Activated CD4-positive, alpha-beta memory T cell treated with anti-CD3 and anti-CD28 coated beads for 36 hours (primary cell): ENCODE measurements around the gene ERCC8. TPM values are rescaled to one million over a fixed set of nuclear protein-coding genes. Genes with fewer than 3 reads are reported as not detected.
"Not testable (repeated sequence)": the region's sequence is repeated elsewhere in the genome, so short reads cannot be mapped to it uniquely, and the experiment has no call there.

ENCODE experiments used
- CTCF ChIA-PET: fragments of 350-600 bp; sonication (Branson Sonifier 250); formaldehyde crosslinking; loops from one replicate; lab custom pipeline; 2021; ENCODE audit warnings: antibody characterized with exemption, inconsistent platforms; lab: Charles Lee
- POLR2A ChIA-PET: fragments of 350-600 bp; sonication (Branson Sonifier 250); formaldehyde crosslinking; loops from one replicate; lab custom pipeline; 2021; ENCODE audit warnings: antibody characterized with exemption; lab: Charles Lee
- DNase-seq: peaks from one replicate; pipeline ENCODE4 v3.0.0-alpha.2; 2020
- H3K27ac Mint-ChIP-seq: one replicate; pipeline ENCODE4 v1.8.0; 2021; ENCODE audit warnings: mixed read lengths
- H3K27me3 Mint-ChIP-seq: one replicate; pipeline ENCODE4 v1.8.0; 2021; ENCODE audit warnings: mixed read lengths
- H3K36me3 Mint-ChIP-seq: one replicate; pipeline ENCODE4 v1.8.0; 2021; ENCODE audit warnings: mixed read lengths
- H3K4me1 Mint-ChIP-seq: one replicate; pipeline ENCODE4 v1.8.0; 2021; ENCODE audit warnings: low read depth, mixed read lengths
- H3K4me3 Mint-ChIP-seq: one replicate; pipeline ENCODE4 v1.8.0; 2021; ENCODE audit warnings: mild to moderate bottlenecking, mixed read lengths
- H3K9me3 Mint-ChIP-seq: one replicate; pipeline ENCODE4 v1.8.0; 2021; ENCODE audit warnings: mixed read lengths
- intact Hi-C: fragments of 100-400 bp; cut with micrococcal nuclease; formaldehyde crosslinking; loops from one replicate; pipeline ENCODE4 v1.15.1; 2023
- total RNA-seq, 2 experiments: library from RNA; stranded (reverse); gene quantifications; one replicate each; pipeline ENCODE4 v1.2.3, GENCODE V29; 2021

ERCC8 gene
- total RNA-seq, 2 experiments from 2014 or later: 7.7 to 9.1 TPM

GRCh38 chr5:60916646-60917045, 28.2 kb downstream of the ERCC8 start:
- intact Hi-C loops: no loop called here
- H3K36me3 Mint-ChIP-seq: peaks cover 50% of the 10 kb centered on the region
- no peak overlapping the region for H3K27ac Mint-ChIP-seq
- H3K27me3 Mint-ChIP-seq: no peaks in the 10 kb centered on the region
- DNase-seq: no peak
- H3K4me1 Mint-ChIP-seq: no peaks in the 10 kb centered on the region
- no peak overlapping the region for H3K4me3 Mint-ChIP-seq
- ChIA-PET CTCF (no interaction called here), POLR2A (no interaction called here)
- H3K9me3 Mint-ChIP-seq: no peaks in the 10 kb centered on the region

GRCh38 chr5:60903356-60903755, 41.5 kb downstream of the ERCC8 start:
- Mint-ChIP-seq H3K4me1 (no peaks in the 10 kb centered on the region), H3K27me3 (no peaks in the 10 kb centered on the region), H3K27ac (no peak overlapping the region), H3K36me3 (peaks cover 11% of the 10 kb centered on the region), H3K4me3 (no peak overlapping the region), H3K9me3 (no peaks in the 10 kb centered on the region)
- intact Hi-C loops: no loop called here
- no peak for DNase-seq
- ChIA-PET CTCF (no interaction called here), POLR2A (no interaction called here)

- Mint-ChIP-seq H3K27me3 (no peaks in the 10 kb centered on the region), H3K27ac (no peak overlapping the region), H3K36me3 (peaks cover 31% of the 10 kb centered on the region), H3K4me1 (no peaks in the 10 kb centered on the region), H3K9me3 (no peaks in the 10 kb centered on the region), H3K4me3 (no peak overlapping the region)
- POLR2A ChIA-PET: no interaction called here
- intact Hi-C loops: no loop called here
- DNase-seq: no peak
- CTCF ChIA-PET: no interaction called here
Measured at GRCh38 chr5:60896991-60897390, 47.9 kb downstream of the ERCC8 start.

GRCh38 chr5:60893521-60893920, 51.3 kb downstream of the ERCC8 start:
- no peak for DNase-seq
- intact Hi-C loops: no loop called here
- Mint-ChIP-seq H3K27me3 (no peaks in the 10 kb centered on the region), H3K4me3 (no peak overlapping the region), H3K27ac (no peak overlapping the region), H3K9me3 (no peaks in the 10 kb centered on the region), H3K36me3 (peaks cover 32% of the 10 kb centered on the region), H3K4me1 (no peaks in the 10 kb centered on the region)
- POLR2A ChIA-PET: no interaction called here
- CTCF ChIA-PET: no interaction called here

GRCh38 chr5:60891667-60892066, 53.2 kb downstream of the ERCC8 start:
- no peak overlapping the region for H3K27ac Mint-ChIP-seq
- intact Hi-C loops: no loop called here
- H3K9me3 Mint-ChIP-seq: no peaks in the 10 kb centered on the region
- no peaks in the 10 kb centered on the region for H3K27me3 Mint-ChIP-seq
- no peaks in the 10 kb centered on the region for H3K4me1 Mint-ChIP-seq
- DNase-seq: no peak
- H3K4me3 Mint-ChIP-seq: no peak overlapping the region
- ChIA-PET POLR2A (no interaction called here), CTCF (no interaction called here)
- H3K36me3 Mint-ChIP-seq: peaks cover 29% of the 10 kb centered on the region

- ChIA-PET CTCF (no interaction called here), POLR2A (no interaction called here)
- no peaks in the 10 kb centered on the region for H3K9me3 Mint-ChIP-seq
- no peak for DNase-seq
- no peak overlapping the region for H3K4me3 Mint-ChIP-seq
- intact Hi-C loops: no loop called here
- no peak overlapping the region for H3K27ac Mint-ChIP-seq
- no peaks in the 10 kb centered on the region for H3K27me3 Mint-ChIP-seq
- peaks cover 26% of the 10 kb centered on the region for H3K36me3 Mint-ChIP-seq
- H3K4me1 Mint-ChIP-seq: no peaks in the 10 kb centered on the region
Measured at GRCh38 chr5:60888359-60889061, 56.4 kb downstream of the ERCC8 start.

GRCh38 chr5:60887746-60888145, 57.1 kb downstream of the ERCC8 start:
- no peaks in the 10 kb centered on the region for H3K4me1 Mint-ChIP-seq

GRCh38 chr5:60887096-60887495, 57.8 kb downstream of the ERCC8 start:
- ChIA-PET CTCF (no interaction called here), POLR2A (no interaction called here)
- Mint-ChIP-seq H3K9me3 (no peaks in the 10 kb centered on the region), H3K36me3 (peaks cover 26% of the 10 kb centered on the region), H3K27ac (no peak overlapping the region), H3K4me3 (no peak overlapping the region), H3K27me3 (no peaks in the 10 kb centered on the region), H3K4me1 (no peaks in the 10 kb centered on the region)
- no peak for DNase-seq
- intact Hi-C loops: no loop called here

More at GRCh38 chr5:60887746-60888145, 57.1 kb downstream of the ERCC8 start:
- intact Hi-C loops: no loop called here
- no peak for DNase-seq
- no peaks in the 10 kb centered on the region for H3K9me3 Mint-ChIP-seq
- H3K36me3 Mint-ChIP-seq: peaks cover 24% of the 10 kb centered on the region
- POLR2A ChIA-PET: no interaction called here
- no peak overlapping the region for H3K4me3 Mint-ChIP-seq
- CTCF ChIA-PET: no interaction called here
- no peak overlapping the region for H3K27ac Mint-ChIP-seq
- H3K27me3 Mint-ChIP-seq: no peaks in the 10 kb centered on the region

- Mint-ChIP-seq H3K27ac (no peak overlapping the region), H3K4me1 (no peaks in the 10 kb centered on the region)
Measured at GRCh38 chr5:60886158-60886557, 58.7 kb downstream of the ERCC8 start.

GRCh38 chr5:60883229-60883628, 61.6 kb downstream of the ERCC8 start:
- H3K27me3 Mint-ChIP-seq: no peaks in the 10 kb centered on the region
- ChIA-PET POLR2A (no interaction called here), CTCF (no interaction called here)
- no peaks in the 10 kb centered on the region for H3K4me1 Mint-ChIP-seq
- no peak for DNase-seq
- no peak overlapping the region for H3K27ac Mint-ChIP-seq
- peaks cover 17% of the 10 kb centered on the region for H3K36me3 Mint-ChIP-seq
- H3K4me3 Mint-ChIP-seq: no peak overlapping the region
- intact Hi-C loops: no loop called here
- peaks cover 18% of the 10 kb centered on the region for H3K9me3 Mint-ChIP-seq

More at GRCh38 chr5:60886158-60886557, 58.7 kb downstream of the ERCC8 start:
- CTCF ChIA-PET: no interaction called here
- Mint-ChIP-seq H3K36me3 (peaks cover 26% of the 10 kb centered on the region), H3K27me3 (no peaks in the 10 kb centered on the region), H3K4me3 (no peak overlapping the region), H3K9me3 (peaks cover 4% of the 10 kb centered on the region)
- intact Hi-C loops: no loop called here
- no peak for DNase-seq
- POLR2A ChIA-PET: no interaction called here

GRCh38 chr5:60872892-60873291, 72.0 kb downstream of the ERCC8 start:
- H3K27ac Mint-ChIP-seq: no peak overlapping the region
- POLR2A ChIA-PET: no interaction called here

GRCh38 chr5:60870857-60871256, 74.0 kb downstream of the ERCC8 start:
- no peaks in the 10 kb centered on the region for H3K27me3 Mint-ChIP-seq
- intact Hi-C loops: no loop called here
- no peaks in the 10 kb centered on the region for H3K4me1 Mint-ChIP-seq
- DNase-seq: no peak
- H3K9me3 Mint-ChIP-seq: peaks cover 29% of the 10 kb centered on the region
- POLR2A ChIA-PET: no interaction called here
- CTCF ChIA-PET: no interaction called here
- H3K27ac Mint-ChIP-seq: no peak overlapping the region
- H3K4me3 Mint-ChIP-seq: no peak overlapping the region
- peaks cover 19% of the 10 kb centered on the region for H3K36me3 Mint-ChIP-seq

More at GRCh38 chr5:60872892-60873291, 72.0 kb downstream of the ERCC8 start:
- H3K36me3 Mint-ChIP-seq: peaks cover 19% of the 10 kb centered on the region
- DNase-seq: no peak
- H3K9me3 Mint-ChIP-seq: peaks cover 32% of the 10 kb centered on the region
- H3K4me1 Mint-ChIP-seq: no peaks in the 10 kb centered on the region
- H3K4me3 Mint-ChIP-seq: no peak overlapping the region
- intact Hi-C loops: no loop called here
- H3K27me3 Mint-ChIP-seq: no peaks in the 10 kb centered on the region
- CTCF ChIA-PET: no interaction called here

- H3K27ac Mint-ChIP-seq, H3K9me3 Mint-ChIP-seq, intact Hi-C loops, H3K4me3 Mint-ChIP-seq, DNase-seq, CTCF ChIA-PET, POLR2A ChIA-PET, H3K36me3 Mint-ChIP-seq, H3K27me3 Mint-ChIP-seq, H3K4me1 Mint-ChIP-seq: not testable (repeated sequence)
Measured at GRCh38 chr5:60860572-60860971, 84.3 kb downstream of the ERCC8 start.
